Right lobe of liver (tissue), 4 donors: ENCODE results near the gene WDR54.

Experiments used
- POLR2A ChIP-seq: fragments of 450-650 bp; IDR thresholded peaks from one replicate; pipeline ENCODE4 v1.6.1; 2017; ENCODE audit warnings: antibody characterized with exemption, mild to moderate bottlenecking
- TF ChIP-seq, protein P1 (sequence below), 4 donors: fragments of 200-600 bp in 3 of 4; fragments of 450-650 bp in 1 of 4; IDR thresholded peaks; one replicate each; pipeline versions ENCODE4 v1.5.1 to v1.8.0; 2016 to 2022; ENCODE audit warnings: antibody characterized with exemption in 4 of 4, mild to moderate bottlenecking in 2 of 4
- donor health status: DM: no; HTN: no; CAD: no.
- donor health status: DM: no; HTN: no; CAD: no.
- donor health status: DM: no; HTN: yes; CAD: no.

DNA sequence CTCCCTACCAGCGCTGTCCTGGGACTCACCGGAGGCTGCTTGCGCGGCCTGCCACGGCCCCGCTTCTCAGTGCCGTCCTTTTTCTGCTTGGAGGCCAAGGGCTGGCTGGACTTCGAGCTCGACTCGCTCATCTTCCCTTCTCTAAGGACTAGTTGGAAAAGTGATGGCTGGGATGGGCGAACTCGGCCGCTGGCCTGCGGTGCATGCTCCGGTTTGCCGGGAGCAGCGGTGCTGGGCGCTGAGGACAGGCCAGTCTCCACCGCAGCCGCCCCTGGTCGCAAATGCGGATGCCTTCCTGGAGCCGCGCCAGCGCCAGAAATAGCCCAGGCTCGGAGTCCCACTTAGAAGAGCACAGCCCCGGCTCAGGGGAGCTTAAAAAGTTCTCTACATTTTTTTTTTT lies 3.2 kb upstream of the WDR54 start:
- TF ChIP-seq, protein P1, sequence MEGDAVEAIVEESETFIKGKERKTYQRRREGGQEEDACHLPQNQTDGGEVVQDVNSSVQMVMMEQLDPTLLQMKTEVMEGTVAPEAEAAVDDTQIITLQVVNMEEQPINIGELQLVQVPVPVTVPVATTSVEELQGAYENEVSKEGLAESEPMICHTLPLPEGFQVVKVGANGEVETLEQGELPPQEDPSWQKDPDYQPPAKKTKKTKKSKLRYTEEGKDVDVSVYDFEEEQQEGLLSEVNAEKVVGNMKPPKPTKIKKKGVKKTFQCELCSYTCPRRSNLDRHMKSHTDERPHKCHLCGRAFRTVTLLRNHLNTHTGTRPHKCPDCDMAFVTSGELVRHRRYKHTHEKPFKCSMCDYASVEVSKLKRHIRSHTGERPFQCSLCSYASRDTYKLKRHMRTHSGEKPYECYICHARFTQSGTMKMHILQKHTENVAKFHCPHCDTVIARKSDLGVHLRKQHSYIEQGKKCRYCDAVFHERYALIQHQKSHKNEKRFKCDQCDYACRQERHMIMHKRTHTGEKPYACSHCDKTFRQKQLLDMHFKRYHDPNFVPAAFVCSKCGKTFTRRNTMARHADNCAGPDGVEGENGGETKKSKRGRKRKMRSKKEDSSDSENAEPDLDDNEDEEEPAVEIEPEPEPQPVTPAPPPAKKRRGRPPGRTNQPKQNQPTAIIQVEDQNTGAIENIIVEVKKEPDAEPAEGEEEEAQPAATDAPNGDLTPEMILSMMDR (IDR thresholded peaks at IDR 0.05), result no peak
- TF ChIP-seq POLR2A, result no peak
